H9 (cell line): ENCODE data around the gene TRPM2. TPM values are rescaled to one million over a fixed set of nuclear protein-coding genes. Genes with fewer than 3 reads are reported as not detected.
"Not testable (repeated sequence)": the region's sequence is repeated elsewhere in the genome, so short reads cannot be mapped to it uniquely, and the experiment has no call there.

Experiments
- DNase-seq: peaks from one replicate; pipeline ENCODE4 v3.0.0-alpha.2; 2017
- H2AFZ ChIP-seq: one replicate; pipeline ENCODE4 v1.6.1; 2013; ENCODE audit warnings: mild to moderate bottlenecking, low read length, control low read depth, moderate library complexity
- H2AK5ac ChIP-seq: 2 replicates; pipeline ENCODE4 v1.6.1; 2013; ENCODE audit warnings: low read length, control low read depth, mixed read lengths; ENCODE audit not compliant: insufficient read length
- H2BK120ac ChIP-seq: one replicate; pipeline ENCODE4 v1.6.1; 2013; ENCODE audit warnings: low read depth, mild to moderate bottlenecking, low read length, control low read depth, inconsistent platforms; ENCODE audit not compliant: poor library complexity, severe bottlenecking
- H2BK12ac ChIP-seq: 2 replicates; pipeline ENCODE4 v1.6.1; 2013; ENCODE audit warnings: low read length, control low read depth, mixed read lengths, low read depth; ENCODE audit not compliant: insufficient read length
- H2BK15ac ChIP-seq: 2 replicates; pipeline ENCODE4 v1.6.1; 2013; ENCODE audit warnings: low read depth, low read length, control low read depth
- H2BK20ac ChIP-seq: one replicate; pipeline ENCODE4 v1.6.1; 2013; ENCODE audit warnings: low read depth, mild to moderate bottlenecking, low read length, control low read depth, inconsistent platforms; ENCODE audit not compliant: poor library complexity, severe bottlenecking
- H2BK5ac ChIP-seq: 2 replicates; pipeline ENCODE4 v1.6.1; 2013; ENCODE audit warnings: low read length, control low read depth, mixed read lengths; ENCODE audit not compliant: insufficient read length
- H3K14ac ChIP-seq: 2 replicates; pipeline ENCODE4 v1.6.1; 2013; ENCODE audit warnings: low read length, control low read depth; ENCODE audit not compliant: insufficient read depth
- H3K18ac ChIP-seq: 2 replicates; pipeline ENCODE4 v1.6.1; 2013; ENCODE audit warnings: low read depth, mild to moderate bottlenecking, mixed read lengths, low read length, control low read depth; ENCODE audit not compliant: insufficient read length
- H3K23ac ChIP-seq: 2 replicates; pipeline ENCODE4 v1.6.1; 2013; ENCODE audit warnings: low read length, control low read depth, mixed read lengths, low read depth; ENCODE audit not compliant: insufficient read length
- H3K23me2 ChIP-seq: 2 replicates; pipeline ENCODE4 v1.6.1; 2013; ENCODE audit warnings: low read depth, mild to moderate bottlenecking, mixed read lengths, low read length, control low read depth; ENCODE audit not compliant: insufficient read length, poor library complexity, severe bottlenecking
- H3K27ac ChIP-seq: 2 replicates; pipeline ENCODE4 v1.5.1; 2013; ENCODE audit warnings: low read length, control low read depth, mixed read lengths, low read depth; ENCODE audit not compliant: insufficient read length
- H3K27me3 ChIP-seq: 2 replicates; pipeline ENCODE4 v1.6.1; 2013; ENCODE audit warnings: low read length, control low read depth, inconsistent platforms; ENCODE audit not compliant: insufficient read depth
- H3K4ac ChIP-seq: 2 replicates; pipeline ENCODE4 v1.6.1; 2013; ENCODE audit warnings: low read depth, mild to moderate bottlenecking, control low read depth, inconsistent platforms, low read length, moderate library complexity
- H3K4me1 ChIP-seq: 2 replicates; pipeline ENCODE4 v1.6.1; 2013; ENCODE audit warnings: low read length, control low read depth, inconsistent platforms; ENCODE audit not compliant: insufficient read depth
- H3K4me2 ChIP-seq: 2 replicates; pipeline ENCODE4 v1.6.1; 2013; ENCODE audit warnings: low read length, control low read depth, mixed read lengths; ENCODE audit not compliant: insufficient read length, insufficient read depth
- H3K56ac ChIP-seq: 2 replicates; pipeline ENCODE4 v1.6.1; 2013; ENCODE audit warnings: low read depth, mild to moderate bottlenecking, mixed read lengths, low read length, control low read depth; ENCODE audit not compliant: insufficient read length
- H3K79me1 ChIP-seq: 2 replicates; pipeline ENCODE4 v1.6.1; 2013; ENCODE audit warnings: low read depth, mild to moderate bottlenecking, moderate library complexity, low read length, control low read depth, inconsistent platforms; ENCODE audit not compliant: insufficient read depth, poor library complexity, severe bottlenecking
- H3K79me2 ChIP-seq: 2 replicates; pipeline ENCODE4 v1.6.1; 2013; ENCODE audit warnings: low read length, control low read depth, inconsistent platforms; ENCODE audit not compliant: insufficient read depth
- H3K9ac ChIP-seq: 2 replicates; pipeline ENCODE4 v1.6.1; 2013; ENCODE audit warnings: low read length, control low read depth, mixed read lengths; ENCODE audit not compliant: insufficient read length; ENCODE audit errors: extremely low read depth
- H3K9me3 ChIP-seq: one replicate; pipeline ENCODE4 v1.6.1; 2013; ENCODE audit warnings: low read depth, low read length, inconsistent platforms; ENCODE audit not compliant: control insufficient read depth
- H3T11ph ChIP-seq: one replicate; pipeline ENCODE4 v1.6.1; 2013; ENCODE audit warnings: mild to moderate bottlenecking, low read length, control low read depth, inconsistent platforms
- H4K20me1 ChIP-seq: one replicate; pipeline ENCODE4 v1.6.1; 2013; ENCODE audit not compliant: control insufficient read depth, insufficient read length, insufficient read depth
- H4K5ac ChIP-seq: 2 replicates; pipeline ENCODE4 v1.6.1; 2013; ENCODE audit warnings: low read depth, mild to moderate bottlenecking, mixed read lengths, low read length, control low read depth; ENCODE audit not compliant: insufficient read length
- H4K8ac ChIP-seq: replicated peaks from 2 replicates; pipeline ENCODE4 v1.6.1; 2013; ENCODE audit warnings: low read length, control low read depth, mixed read lengths, low read depth; ENCODE audit not compliant: insufficient read length
- H4K91ac ChIP-seq: 2 replicates; pipeline ENCODE4 v1.6.1; 2013; ENCODE audit warnings: low read depth, mild to moderate bottlenecking, moderate library complexity, mixed read lengths, low read length, control low read depth; ENCODE audit not compliant: insufficient read length
- H3K27ac Mint-ChIP-seq, 3 experiments: 2 replicates in 2 of 3; 3 replicates in 1 of 3; pipeline ENCODE4 v1.8.0; 2020 to 2021; ENCODE audit warnings: mixed read lengths in 3 of 3, mild to moderate bottlenecking in 1 of 3, moderate library complexity in 1 of 3
- H3K27me3 Mint-ChIP-seq: 2 replicates; pipeline ENCODE4 v1.8.0; 2021; ENCODE audit warnings: low read depth, mild to moderate bottlenecking, moderate library complexity, mixed read lengths
- H3K36me3 Mint-ChIP-seq, 3 experiments: 2 replicates in 2 of 3; 3 replicates in 1 of 3; pipeline ENCODE4 v1.8.0; 2020 to 2021; ENCODE audit warnings: low read depth in 3 of 3, mixed read lengths in 3 of 3; ENCODE audit not compliant: insufficient read depth in 1 of 3
- H3K4me1 Mint-ChIP-seq, 2 experiments: 2 replicates each; pipeline ENCODE4 v1.8.0; 2020; ENCODE audit warnings: mixed read lengths in 2 of 2
- H3K4me3 Mint-ChIP-seq, 2 experiments: 2 replicates in 1 of 2; 3 replicates in 1 of 2; pipeline ENCODE4 v1.8.0; 2020 to 2021; ENCODE audit warnings: mild to moderate bottlenecking in 2 of 2, mixed read lengths in 2 of 2, moderate library complexity in 1 of 2
- H3K9me3 Mint-ChIP-seq, 2 experiments: 2 replicates in 1 of 2; 3 replicates in 1 of 2; pipeline ENCODE4 v1.8.0; 2020; ENCODE audit warnings: mild to moderate bottlenecking in 2 of 2, mixed read lengths in 2 of 2, moderate library complexity in 1 of 2
- WGBS: extraction: QIAGEN DNeasy Blood & Tissue Kit; methylation state at CpG from one replicate; pipeline ENCODE4 v1.1.7; 2013; ENCODE audit warnings: missing lambda C conversion rate, low lambda C conversion rate, mixed read lengths; ENCODE audit not compliant: insufficient read length; ENCODE audit errors: extremely low coverage; 5-methylcytosine and 5-hydroxymethylcytosine counted together
- total RNA-seq: library from RNA; stranded (reverse); gene quantifications from 2 replicates; pipeline ENCODE4 v1.2.1, GENCODE V29; 2021

Gene TRPM2
- total RNA-seq, 1 experiment from 2014 or later: 0.68 TPM

GRCh38 chr21:44342981-44343380, 10.4 kb upstream of the TRPM2 start:
- not testable (repeated sequence) for H3K79me1 ChIP-seq, H4K20me1 ChIP-seq, H4K5ac ChIP-seq, H3K4me3 Mint-ChIP-seq, H2AK5ac ChIP-seq, H4K91ac ChIP-seq, H3K23me2 ChIP-seq, H2BK20ac ChIP-seq, H3K36me3 Mint-ChIP-seq, H2BK120ac ChIP-seq, H2BK15ac ChIP-seq, H2BK5ac ChIP-seq, H2AFZ ChIP-seq, H3K9me3 ChIP-seq, H3K4me1 ChIP-seq, H3K27me3 Mint-ChIP-seq, H3K23ac ChIP-seq, H3K18ac ChIP-seq, DNase-seq, H3K56ac ChIP-seq, H4K8ac ChIP-seq, H3K4ac ChIP-seq, H3K9ac ChIP-seq, H3K9me3 Mint-ChIP-seq, H3K4me2 ChIP-seq, H3T11ph ChIP-seq, H3K27ac ChIP-seq, H3K79me2 ChIP-seq, H2BK12ac ChIP-seq, H3K27me3 ChIP-seq, H3K14ac ChIP-seq
- Mint-ChIP-seq H3K4me1 (peaks cover 28 to 42% of the 10 kb centered on the region in 2 experiments), H3K27ac (peak overlapping the region in 1 of 3 experiments; percentile 27; a peak in 1 of 7 replicates)
- no CpG with 5 or more reads among the region's 8 CpGs for WGBS
